HG03521 (cell line): ENCODE results near the gene STAP2.

Experiments used
- ATAC-seq: cut with Tn5 transposase; IDR thresholded peaks from one replicate; pipeline ENCODE4 v1.9.1; 2021; ENCODE audit warnings: mild to moderate bottlenecking, moderate library complexity; ENCODE audit not compliant: unreplicated experiment

Gene STAP2

GRCh38 chr19:4338441-4339355 is at the start of gene STAP2:
TSS of gene STAP2 (minus strand) at chr19:4338827. CDS start at chr19:4338753, 74 bp downstream.
- no peak for ATAC-seq

- no peak for ATAC-seq
These were observed 47.6 kb upstream of the STAP2 start for GRCh38 chr19:4386041-4386782.

- no peak for ATAC-seq
These were observed 46.8 kb upstream of the STAP2 start for GRCh38 chr19:4385291-4386040.

GRCh38 chr19:4380254-4380727 is 41.7 kb upstream of the STAP2 start:
- ATAC-seq, result no peak

- ATAC-seq, result no peak
These were observed 41.0 kb upstream of the STAP2 start for GRCh38 chr19:4379383-4380253.

- no peak for ATAC-seq
These were observed 40.3 kb upstream of the STAP2 start for GRCh38 chr19:4378886-4379285.

- no peak for ATAC-seq
These were observed 38.6 kb upstream of the STAP2 start for GRCh38 chr19:4376991-4377781.

- no peak for ATAC-seq
These were observed 38.0 kb upstream of the STAP2 start for GRCh38 chr19:4376671-4376990.

- no peak for ATAC-seq
These were observed 37.5 kb upstream of the STAP2 start for GRCh38 chr19:4376028-4376670.

GRCh38 chr19:4375164-4376027 is 36.8 kb upstream of the STAP2 start:
- no peak for ATAC-seq

GRCh38 chr19:4374498-4375163 is 36.0 kb upstream of the STAP2 start:
- no peak for ATAC-seq

GRCh38 chr19:4373601-4374497 is 35.2 kb upstream of the STAP2 start:
- ATAC-seq, result no peak

- ATAC-seq, result no peak
These were observed 34.4 kb upstream of the STAP2 start for GRCh38 chr19:4373013-4373367.

- ATAC-seq, result no peak
These were observed 33.8 kb upstream of the STAP2 start for GRCh38 chr19:4372165-4373012.

- ATAC-seq, result no peak
These were observed 32.9 kb upstream of the STAP2 start for GRCh38 chr19:4371247-4372164.
